Activated gamma-delta T cell (primary cell): ENCODE data around the gene DEFB123.
"Not testable (repeated sequence)": the region's sequence is repeated elsewhere in the genome, so short reads cannot be mapped to it uniquely, and the experiment has no call there.

ENCODE experiments used
- DNase-seq: peaks from one replicate; lab custom pipeline; 2025; lab: John Stamatoyannopoulos, UW
- total RNA-seq, 2 donors: gene quantifications; one replicate each; lab custom pipeline; 2026; lab: John Stamatoyannopoulos, UW

Gene DEFB123
- 0 reads per million in 2 donors for total RNA-seq

GRCh38 chr20:31440012-31440659 is at the start of gene DEFB123:
TSS of gene DEFB123 (plus strand) at chr20:31440632. CDS start at chr20:31440699, 67 bp downstream.
- no peak for DNase-seq

GRCh38 chr20:31392836-31393235 is 47.6 kb upstream of the DEFB123 start:
- no peak for DNase-seq

GRCh38 chr20:31394900-31395299 is 45.5 kb upstream of the DEFB123 start:
- DNase-seq: no peak

- no peak for DNase-seq
These were observed 36.5 kb upstream of the DEFB123 start for GRCh38 chr20:31403886-31404285.

- no peak for DNase-seq
These were observed 34.3 kb upstream of the DEFB123 start, which contains the start of gene DEFB121 for GRCh38 chr20:31406115-31406514. TSS of gene DEFB121 (minus strand) at chr20:31406215. CDS start at chr20:31406152, 63 bp downstream.

GRCh38 chr20:31410011-31410410 is 30.4 kb upstream of the DEFB123 start:
- no peak for DNase-seq

- no peak for DNase-seq
These were observed 26.1 kb upstream of the DEFB123 start for GRCh38 chr20:31414381-31414780.

- no peak for DNase-seq
These were observed 24.8 kb upstream of the DEFB123 start for GRCh38 chr20:31415653-31416052.

- no peak for DNase-seq
These were observed 22.1 kb upstream of the DEFB123 start for GRCh38 chr20:31418307-31418706.

- no peak for DNase-seq
These were observed 14.6 kb upstream of the DEFB123 start for GRCh38 chr20:31425797-31426196.

- DNase-seq: not testable (repeated sequence)
These were observed 13.4 kb upstream of the DEFB123 start for GRCh38 chr20:31426891-31427551.

- not testable (repeated sequence) for DNase-seq
These were observed 12.9 kb upstream of the DEFB123 start for GRCh38 chr20:31427576-31427975.

GRCh38 chr20:31430568-31431115 is 9.8 kb upstream of the DEFB123 start:
- no peak for DNase-seq

- no peak for DNase-seq
These were observed 5.8 kb downstream of the DEFB123 start for GRCh38 chr20:31446084-31446819.

GRCh38 chr20:31449511-31450414 is 9.3 kb downstream of the DEFB123 start:
- no peak for DNase-seq

GRCh38 chr20:31452575-31452974 is 12.1 kb downstream of the DEFB123 start:
- no peak for DNase-seq

- no peak for DNase-seq
These were observed 13.9 kb downstream of the DEFB123 start for GRCh38 chr20:31454361-31454760.

GRCh38 chr20:31470946-31471345 is 30.5 kb downstream of the DEFB123 start:
- DNase-seq: not testable (repeated sequence)

GRCh38 chr20:31472395-31473330 is 32.2 kb downstream of the DEFB123 start:
- no peak for DNase-seq
